Fibroblast of lung (primary cell): ENCODE measurements around the gene IER5L.

Source experiments
- EZH2 ChIP-seq: IDR thresholded peaks from 2 replicates; pipeline ENCODE4 v1.5.1; 2012; ENCODE audit warnings: low read length, control low read depth, mild to moderate bottlenecking; ENCODE audit errors: missing control alignments
- TF ChIP-seq, protein P1 (sequence below), 2 donors: IDR thresholded peaks in 1 of 2; conservative IDR thresholded peaks in 1 of 2; 1 replicate in 1 of 2; 2 replicates in 1 of 2; pipeline ENCODE4 v1.5.1; 2011 to 2012; ENCODE audit warnings: low read length in 2 of 2, control low read depth in 1 of 2, inconsistent platforms in 1 of 2, low read depth in 1 of 2, mild to moderate bottlenecking in 1 of 2

DNA sequence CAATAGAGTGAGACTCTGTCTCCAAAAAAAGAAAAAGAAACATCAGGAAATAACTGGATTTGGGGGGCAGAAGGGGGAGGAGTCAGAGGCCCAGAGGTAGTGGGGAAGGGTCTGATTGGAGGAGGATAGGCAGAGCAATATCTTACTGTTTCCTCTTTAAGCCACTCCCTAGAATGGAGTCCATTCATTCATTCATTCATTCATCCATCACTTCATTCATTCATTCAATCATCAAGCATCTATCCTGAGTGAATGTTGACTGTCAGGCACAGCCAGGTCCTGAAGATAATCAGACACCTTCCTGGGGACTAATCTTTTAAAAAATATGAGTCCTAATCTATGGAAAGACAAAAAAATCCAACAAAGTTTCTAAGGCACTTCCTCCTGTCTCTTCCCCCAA lies 12.9 kb downstream of the IER5L start:
- TF ChIP-seq, protein P1, sequence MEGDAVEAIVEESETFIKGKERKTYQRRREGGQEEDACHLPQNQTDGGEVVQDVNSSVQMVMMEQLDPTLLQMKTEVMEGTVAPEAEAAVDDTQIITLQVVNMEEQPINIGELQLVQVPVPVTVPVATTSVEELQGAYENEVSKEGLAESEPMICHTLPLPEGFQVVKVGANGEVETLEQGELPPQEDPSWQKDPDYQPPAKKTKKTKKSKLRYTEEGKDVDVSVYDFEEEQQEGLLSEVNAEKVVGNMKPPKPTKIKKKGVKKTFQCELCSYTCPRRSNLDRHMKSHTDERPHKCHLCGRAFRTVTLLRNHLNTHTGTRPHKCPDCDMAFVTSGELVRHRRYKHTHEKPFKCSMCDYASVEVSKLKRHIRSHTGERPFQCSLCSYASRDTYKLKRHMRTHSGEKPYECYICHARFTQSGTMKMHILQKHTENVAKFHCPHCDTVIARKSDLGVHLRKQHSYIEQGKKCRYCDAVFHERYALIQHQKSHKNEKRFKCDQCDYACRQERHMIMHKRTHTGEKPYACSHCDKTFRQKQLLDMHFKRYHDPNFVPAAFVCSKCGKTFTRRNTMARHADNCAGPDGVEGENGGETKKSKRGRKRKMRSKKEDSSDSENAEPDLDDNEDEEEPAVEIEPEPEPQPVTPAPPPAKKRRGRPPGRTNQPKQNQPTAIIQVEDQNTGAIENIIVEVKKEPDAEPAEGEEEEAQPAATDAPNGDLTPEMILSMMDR (conservative IDR thresholded peaks at IDR 0.05 in 1 of 2, IDR thresholded peaks at IDR 0.05 in 1 of 2; ENCODE audit: low read depth in 1 of 2, low read length in 2 of 2) = no peak
- no peak for TF ChIP-seq EZH2
